OCI-LY1 (cell line): ENCODE data around the gene SH3BP5L.

ENCODE experiments used
- H2AFZ ChIP-seq: fragments of 200-600 bp; sonication (generic), shearing (Covaris generic); 2 replicates; pipeline ENCODE4 v1.6.0; 2014; ENCODE audit warnings: antibody characterized with exemption, mild to moderate bottlenecking, low read length
- H3F3A ChIP-seq: fragments of 200-600 bp; sonication (generic), shearing (Covaris generic); 2 replicates; pipeline ENCODE4 v1.6.0; 2014; ENCODE audit warnings: mild to moderate bottlenecking, antibody characterized with exemption, low read length, moderate library complexity; ENCODE audit not compliant: insufficient read depth
- H3K27ac ChIP-seq: fragments of 200-600 bp; sonication (generic); 2 replicates; pipeline ENCODE4 v1.5.1; 2014; ENCODE audit warnings: low read length, mixed run types, mild to moderate bottlenecking, low read depth; ENCODE audit not compliant: poor library complexity, severe bottlenecking
- H3K27me3 ChIP-seq: fragments of 200-600 bp; sonication (generic); 2 replicates; pipeline ENCODE4 v1.6.0; 2014; ENCODE audit warnings: antibody characterized with exemption, mild to moderate bottlenecking, low read length, moderate library complexity; ENCODE audit not compliant: insufficient read depth
- H3K36me3 ChIP-seq: fragments of 200-600 bp; sonication (generic); 2 replicates; pipeline ENCODE4 v1.6.1; 2014; ENCODE audit warnings: mild to moderate bottlenecking, antibody characterized with exemption, low read length, moderate library complexity, mixed read lengths; ENCODE audit not compliant: insufficient read depth
- H3K4me1 ChIP-seq: fragments of 200-600 bp; sonication (generic); 2 replicates; pipeline ENCODE4 v1.5.1; 2014; ENCODE audit warnings: mild to moderate bottlenecking, low read length, moderate library complexity; ENCODE audit not compliant: insufficient read depth, severe bottlenecking
- H3K4me2 ChIP-seq: fragments of 200-600 bp; sonication (generic), shearing (Covaris generic); 2 replicates; pipeline ENCODE4 v1.6.1; 2014; ENCODE audit warnings: low read length
- H3K4me3 ChIP-seq: fragments of 200-600 bp; sonication (generic); 2 replicates; pipeline ENCODE4 v1.5.1; 2014; ENCODE audit warnings: low read length, low read depth, mild to moderate bottlenecking, mixed read lengths; ENCODE audit not compliant: poor library complexity, severe bottlenecking
- H3K79me2 ChIP-seq: fragments of 200-600 bp; shearing (Covaris generic); 2 replicates; pipeline ENCODE4 v1.6.1; 2016; ENCODE audit warnings: mixed run types, low read length, mixed read lengths; ENCODE audit not compliant: insufficient read depth
- H3K9ac ChIP-seq: fragments of 200-600 bp; sonication (generic), shearing (Covaris generic); 2 replicates; pipeline ENCODE4 v1.6.1; 2014; ENCODE audit warnings: mild to moderate bottlenecking, low read length, mixed read lengths
- H3K9me2 ChIP-seq: fragments of 200-600 bp; sonication (generic), shearing (Covaris generic); 2 replicates; pipeline ENCODE4 v1.6.1; 2014; ENCODE audit warnings: low read depth, mild to moderate bottlenecking, low read length, mixed read lengths
- H3K9me3 ChIP-seq: fragments of 200-600 bp; shearing (Covaris generic); 2 replicates; pipeline ENCODE4 v1.6.1; 2014; ENCODE audit warnings: low read length, mixed read lengths
- H4K20me1 ChIP-seq: fragments of 200-600 bp; sonication (generic), shearing (Covaris generic); 2 replicates; pipeline ENCODE4 v1.6.0; 2016; ENCODE audit warnings: mild to moderate bottlenecking, low read length; ENCODE audit not compliant: insufficient read depth
- CTCF ChIP-seq: fragments of 200-600 bp; sonication (generic), shearing (Covaris generic); IDR thresholded peaks from 2 replicates; pipeline ENCODE4 v1.5.1; 2017; ENCODE audit warnings: mild to moderate bottlenecking, antibody characterized with exemption, low read length, moderate library complexity, mixed read lengths
- EZH2 ChIP-seq: fragments of 200-600 bp; sonication (generic), shearing (Covaris generic); IDR thresholded peaks from 2 replicates; pipeline ENCODE4 v1.8.0; 2017; ENCODE audit warnings: borderline replicate concordance, mixed run types, mild to moderate bottlenecking, antibody characterized with exemption, low read length, moderate library complexity, mixed read lengths

Gene SH3BP5L

GRCh38 chr1:248778906-248779305, 46.8 kb downstream of the SH3BP5L start:
- no peak for TF ChIP-seq EZH2
- no peak for TF ChIP-seq CTCF
- Histone ChIP-seq H3K27ac (no peak overlapping the region), H3K79me2 (no peaks in the 10 kb centered on the region), H3K9ac (no peak overlapping the region), H3F3A (no peaks in the 10 kb centered on the region), H2AFZ (no peak overlapping the region), H3K4me2 (no peak overlapping the region), H3K36me3 (no peaks in the 10 kb centered on the region), H3K9me2 (no peaks in the 10 kb centered on the region), H4K20me1 (no peaks in the 10 kb centered on the region), H3K27me3 (no peaks in the 10 kb centered on the region; the same call in 1 of the 2 replicates), H3K4me1 (no peaks in the 10 kb centered on the region), H3K9me3 (no peaks in the 10 kb centered on the region), H3K4me3 (no peak overlapping the region)

- Histone ChIP-seq H2AFZ (no peak overlapping the region), H3K27me3 (no peaks in the 10 kb centered on the region; the same call in 1 of the 2 replicates), H3K4me3 (no peak overlapping the region), H3K9me3 (no peaks in the 10 kb centered on the region), H3K4me1 (no peaks in the 10 kb centered on the region), H3K79me2 (no peaks in the 10 kb centered on the region), H4K20me1 (no peaks in the 10 kb centered on the region), H3K9ac (no peak overlapping the region), H3K36me3 (no peaks in the 10 kb centered on the region), H3K4me2 (no peak overlapping the region), H3K27ac (no peak overlapping the region), H3K9me2 (no peaks in the 10 kb centered on the region), H3F3A (no peaks in the 10 kb centered on the region)
- TF ChIP-seq EZH2 (no peak), CTCF (no peak)
Measured at GRCh38 chr1:248776991-248777390, 48.7 kb downstream of the SH3BP5L start.

- Histone ChIP-seq H4K20me1 (no peaks in the 10 kb centered on the region), H3K9me2 (no peaks in the 10 kb centered on the region), H3K4me2 (no peak overlapping the region), H3K27ac (no peak overlapping the region), H3K9ac (no peak overlapping the region), H3K4me3 (no peak overlapping the region), H3K36me3 (no peaks in the 10 kb centered on the region), H3F3A (no peaks in the 10 kb centered on the region), H3K9me3 (no peaks in the 10 kb centered on the region), H3K4me1 (no peaks in the 10 kb centered on the region), H3K79me2 (no peaks in the 10 kb centered on the region), H3K27me3 (no peaks in the 10 kb centered on the region), H2AFZ (no peak overlapping the region)
- no peak for TF ChIP-seq CTCF
- TF ChIP-seq EZH2 = no peak
Measured at GRCh38 chr1:248775441-248775840, 50.3 kb downstream of the SH3BP5L start.
